AG09309 (cell line): Measurements from ENCODE around the gene SNX10.

ENCODE experiments used
- DNase-seq: peaks from one replicate; pipeline ENCODE4 v3.0.0-alpha.2; 2010; ENCODE audit warnings: low read depth
- H3K4me3 ChIP-seq: 2 replicates; pipeline ENCODE4 v1.5.1; 2011; ENCODE audit warnings: mild to moderate bottlenecking, low read depth, low read length, moderate library complexity; ENCODE audit not compliant: control insufficient read depth
- CTCF ChIP-seq: IDR thresholded peaks from 2 replicates; pipeline ENCODE4 v1.5.1; 2011; ENCODE audit warnings: mild to moderate bottlenecking, low read depth, low read length, inconsistent platforms; ENCODE audit not compliant: insufficient read depth, control insufficient read depth; ENCODE audit errors: missing control alignments

Gene SNX10

GRCh38 chr7:26419198-26419597 lies 127.5 kb downstream of the SNX10 start:
- H3K4me3 ChIP-seq, result no peak overlapping the region
- DNase-seq, result no peak
- no peak for TF ChIP-seq CTCF

- no peak for TF ChIP-seq CTCF
- H3K4me3 ChIP-seq, result no peak overlapping the region
- no peak for DNase-seq
These were observed 128.9 kb downstream of the SNX10 start for GRCh38 chr7:26420422-26421019.

- H3K4me3 ChIP-seq, result no peak overlapping the region
- DNase-seq, result no peak
- no peak for TF ChIP-seq CTCF
These were observed 131.1 kb downstream of the SNX10 start for GRCh38 chr7:26422761-26423160.

GRCh38 chr7:26423436-26423835 lies 131.8 kb downstream of the SNX10 start:
- no peak overlapping the region for H3K4me3 ChIP-seq
- DNase-seq, result no peak
- TF ChIP-seq CTCF, result no peak
